Activated naive CD8-positive, alpha-beta T cell treated with anti-CD3 and anti-CD28 coated beads, Interleukin-2, amount 50 U/mL, for 16 hours (primary cell): ENCODE data around the gene AGAP1.

ENCODE experiments used
- DNase-seq: peaks from one replicate; pipeline ENCODE4 v3.0.0-alpha.2; 2020; ENCODE audit warnings: low read depth, low spot score

The AGAP1 gene

DNA sequence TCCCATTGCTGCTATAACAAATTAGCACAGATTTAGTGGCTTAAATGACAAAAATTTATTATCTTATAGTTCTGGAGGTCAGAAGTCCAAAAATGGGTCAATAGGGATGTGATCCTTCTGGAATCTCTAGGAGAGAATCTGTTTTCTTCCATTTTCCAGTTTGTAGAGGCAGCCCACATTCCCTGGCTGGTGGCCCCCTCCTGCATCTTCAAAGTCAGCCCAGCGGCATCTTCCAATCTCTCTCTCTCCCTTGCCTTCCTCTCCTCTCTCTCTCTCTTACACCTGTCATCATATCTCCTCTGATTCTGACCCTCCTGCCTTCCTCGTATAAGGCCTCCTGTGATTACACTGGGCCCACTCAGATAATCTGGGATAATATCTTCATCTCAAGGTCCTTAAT, 3.9 kb upstream of the AGAP1 start:
- no peak for DNase-seq

DNA sequence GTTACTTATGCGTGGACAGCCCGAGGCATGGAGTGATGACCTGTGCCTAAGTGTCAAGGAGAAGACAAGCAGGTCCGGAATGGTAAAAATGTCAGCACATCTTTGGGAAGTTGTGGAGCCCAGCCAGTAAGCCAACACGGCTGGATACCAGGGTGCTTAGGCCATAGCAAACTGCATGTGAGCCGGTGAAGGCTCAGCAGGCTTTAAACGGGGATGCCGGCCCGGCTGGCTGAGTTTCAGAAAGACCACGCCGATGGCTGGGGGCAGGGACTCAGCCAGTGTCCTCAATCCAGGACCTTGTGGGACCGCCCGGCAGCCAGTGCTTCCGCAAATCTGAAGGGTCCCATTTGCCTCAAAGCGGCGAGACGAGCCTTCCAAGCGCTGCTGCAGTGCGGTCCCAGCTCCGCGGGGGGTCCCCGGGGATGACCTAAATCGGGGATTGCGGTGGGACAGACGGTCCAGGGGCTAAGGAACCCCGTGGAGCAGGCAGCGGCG, 946 bp upstream of the AGAP1 start:
- DNase-seq: no peak

DNA sequence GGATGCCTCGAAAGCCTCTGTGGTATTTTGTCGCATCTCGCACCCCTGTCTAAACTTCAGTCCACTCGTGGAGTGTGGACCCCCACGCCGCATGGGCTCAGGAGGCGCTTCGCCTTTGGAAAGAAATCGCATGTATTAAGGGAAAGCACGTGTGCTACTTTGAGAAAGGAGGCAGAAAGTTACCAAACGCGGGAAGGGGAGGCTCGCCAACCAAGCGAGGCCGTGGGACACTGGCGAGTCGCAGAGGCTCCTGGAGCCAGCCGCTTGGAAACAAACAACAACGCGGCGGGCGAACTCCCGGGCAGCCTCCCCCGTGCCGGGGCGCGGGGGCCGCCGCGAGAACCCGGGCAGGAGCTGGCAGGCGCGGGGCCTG, 455 bp upstream of the AGAP1 start:
- no peak for DNase-seq

DNA sequence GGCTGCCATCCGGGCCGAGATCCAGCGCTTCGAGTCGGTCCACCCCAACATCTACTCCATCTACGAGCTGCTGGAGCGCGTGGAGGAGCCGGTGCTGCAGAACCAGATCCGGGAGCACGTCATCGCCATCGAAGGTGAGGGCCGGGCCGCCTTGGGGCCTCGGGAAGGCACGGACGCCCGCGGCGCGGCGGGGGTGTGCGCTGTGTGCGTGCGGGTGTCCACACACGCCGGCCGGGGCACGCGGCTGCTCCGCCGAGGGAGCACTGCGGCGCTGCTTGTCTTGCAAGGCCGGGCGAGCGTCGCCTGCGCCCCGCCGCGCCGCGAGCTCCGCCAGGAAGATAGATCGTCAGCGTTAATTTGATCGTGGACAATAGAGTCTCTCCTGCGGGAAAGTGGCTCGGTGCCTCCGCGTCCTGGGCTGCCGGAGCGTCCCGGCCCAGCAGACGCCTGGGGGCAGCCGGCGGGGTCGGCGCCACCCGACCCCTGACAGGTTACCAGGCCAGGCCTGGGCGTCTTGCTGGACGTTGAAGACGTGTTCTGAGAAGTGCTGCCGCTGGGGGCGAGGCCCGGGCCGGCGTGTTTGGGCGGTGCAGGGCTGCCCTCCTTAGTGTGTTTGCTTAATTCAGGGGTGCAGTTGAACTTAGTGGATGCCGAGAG, 1.0 kb downstream of the AGAP1 start:
- no peak for DNase-seq

DNA sequence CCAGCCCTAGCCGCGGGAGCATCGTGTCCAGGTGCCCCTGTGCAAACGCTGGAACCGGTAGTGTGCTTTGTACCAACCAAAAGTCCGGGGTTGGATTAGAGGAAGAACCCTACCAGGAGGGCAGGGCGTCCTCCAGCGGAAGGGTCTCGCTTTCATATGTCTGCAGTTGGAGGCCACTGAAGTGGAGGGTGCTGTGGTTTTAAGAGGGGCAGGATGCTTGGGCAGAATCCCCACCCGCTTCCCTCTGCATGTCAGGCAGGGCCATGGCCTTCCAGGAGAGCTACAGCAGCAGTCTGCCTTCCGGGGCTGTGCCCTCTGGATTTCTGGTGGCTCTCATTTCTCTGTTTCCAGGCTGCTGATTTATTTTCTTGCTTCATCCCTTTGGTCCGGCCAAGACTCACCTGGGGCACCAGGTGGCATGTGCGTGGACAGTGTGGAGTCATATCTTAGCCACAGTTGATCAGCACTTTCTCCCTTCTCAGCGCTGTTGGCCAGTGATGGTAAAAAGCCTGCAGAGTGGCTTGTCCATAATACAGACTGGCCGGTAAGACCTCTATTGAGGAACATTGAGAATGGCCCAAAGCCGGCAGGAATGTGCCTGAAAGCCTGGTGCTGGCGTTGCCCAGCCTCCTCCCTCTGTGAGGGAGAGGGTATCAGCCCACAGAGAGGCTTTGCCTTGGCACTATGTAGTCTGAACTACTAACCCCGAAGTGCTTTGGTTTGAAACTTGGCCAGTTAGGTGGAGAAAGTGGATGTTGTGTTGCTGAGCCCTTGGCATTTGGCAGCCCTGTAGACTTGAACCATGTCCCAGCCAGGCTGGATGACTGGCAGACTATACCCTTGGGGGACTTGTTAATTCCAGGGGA, 1.8 kb downstream of the AGAP1 start:
- no peak for DNase-seq

DNA sequence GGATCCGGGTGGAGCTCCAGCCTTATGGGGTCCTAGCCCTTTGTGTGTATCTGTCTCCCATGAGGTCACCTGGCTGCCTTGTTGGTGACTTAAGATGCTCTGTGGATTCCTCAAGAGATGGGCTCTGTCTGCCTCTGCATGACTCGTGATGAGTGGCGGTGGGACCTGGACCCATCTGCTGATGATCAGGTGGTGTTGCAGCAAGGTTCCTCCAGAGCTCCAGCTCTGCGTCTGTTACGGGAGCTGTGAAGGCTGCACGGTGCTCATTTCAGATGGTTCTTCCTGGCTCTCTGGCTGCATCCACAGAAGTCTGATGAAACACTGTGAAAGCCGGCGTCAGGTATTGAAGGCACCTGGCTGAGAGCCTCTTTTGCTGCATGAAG, 2.4 kb downstream of the AGAP1 start:
- no peak for DNase-seq

DNA sequence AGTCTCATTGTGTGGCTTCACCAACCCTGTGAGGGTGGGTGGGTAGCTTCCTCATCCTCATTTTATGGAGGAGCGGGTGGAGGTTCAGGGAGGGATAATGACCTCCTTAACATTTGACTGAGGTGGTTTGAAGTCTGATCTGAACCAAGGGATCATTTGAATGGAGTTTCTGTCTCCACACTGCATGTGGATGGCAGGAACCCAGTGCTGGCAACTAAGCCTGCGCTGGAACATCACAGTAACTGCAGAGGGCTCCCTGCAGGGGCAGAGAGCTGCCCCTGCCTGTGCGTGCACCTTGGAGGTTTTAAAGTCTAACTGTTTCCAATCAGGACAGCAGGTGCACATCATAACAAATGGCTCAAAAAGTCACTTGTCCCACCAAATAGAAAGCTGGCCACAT, 3.3 kb downstream of the AGAP1 start:
- no peak for DNase-seq

DNA sequence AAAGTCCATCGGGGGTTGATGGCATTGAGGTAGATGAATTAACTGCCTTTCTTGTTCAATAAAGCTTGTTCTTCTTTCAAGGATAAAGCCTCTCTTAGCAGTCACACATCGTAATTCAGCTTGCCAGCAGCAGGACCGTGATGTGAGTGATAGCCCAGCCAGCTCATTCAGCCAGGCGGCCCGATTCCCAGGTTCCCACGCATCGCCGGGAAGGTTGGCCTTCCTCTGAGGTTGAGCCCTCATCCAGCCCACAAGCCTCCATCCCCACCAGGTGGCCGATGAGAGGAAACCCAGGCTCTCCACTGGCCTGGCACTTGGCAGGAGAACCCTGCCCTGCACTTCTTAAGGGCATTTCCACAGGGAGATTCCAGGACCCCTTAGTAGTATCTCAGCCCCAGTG, 4.7 kb downstream of the AGAP1 start:
- DNase-seq: no peak

DNA sequence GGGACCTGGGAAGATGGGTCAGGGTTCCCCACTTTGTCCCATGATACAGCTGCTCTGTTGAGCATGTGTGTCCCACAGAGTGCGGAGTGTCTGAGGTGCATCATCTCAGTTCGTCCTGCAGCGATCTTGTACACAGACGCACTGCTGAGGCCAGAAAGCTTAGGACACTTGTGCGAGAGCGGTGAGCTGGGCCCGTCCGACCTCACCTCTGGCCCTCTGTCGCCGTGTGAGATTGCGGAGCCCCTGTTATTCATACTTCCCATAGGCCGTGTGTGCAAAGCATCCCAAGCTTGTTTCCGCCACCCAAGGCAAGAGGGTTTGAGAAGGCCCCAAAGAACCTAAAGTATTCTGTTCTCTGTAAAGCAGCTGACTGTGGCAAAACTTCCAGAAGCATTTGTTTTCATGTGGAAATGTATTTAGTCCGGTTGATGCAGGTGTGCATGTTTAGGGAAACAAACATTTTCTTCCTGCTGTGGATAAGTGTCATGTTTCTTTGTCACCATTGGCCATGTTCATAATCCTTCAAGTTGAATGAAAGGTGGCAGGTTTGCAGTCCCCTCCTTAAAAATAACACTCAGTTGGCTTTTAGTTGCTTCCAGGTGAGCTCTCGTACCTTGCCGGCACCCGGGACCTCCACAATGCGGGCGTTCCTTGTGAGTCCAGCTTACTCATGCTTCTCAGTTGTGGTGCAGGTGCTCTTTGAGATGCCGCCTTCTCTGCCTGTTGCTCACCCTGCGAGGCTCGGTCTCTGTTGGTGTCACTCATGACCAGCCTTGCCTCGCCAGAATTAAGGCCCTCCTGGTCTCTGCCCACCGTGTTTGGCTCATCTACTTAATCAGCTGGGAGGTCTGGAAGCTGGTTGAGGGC, 5.3 kb downstream of the AGAP1 start:
- DNase-seq: no peak

DNA sequence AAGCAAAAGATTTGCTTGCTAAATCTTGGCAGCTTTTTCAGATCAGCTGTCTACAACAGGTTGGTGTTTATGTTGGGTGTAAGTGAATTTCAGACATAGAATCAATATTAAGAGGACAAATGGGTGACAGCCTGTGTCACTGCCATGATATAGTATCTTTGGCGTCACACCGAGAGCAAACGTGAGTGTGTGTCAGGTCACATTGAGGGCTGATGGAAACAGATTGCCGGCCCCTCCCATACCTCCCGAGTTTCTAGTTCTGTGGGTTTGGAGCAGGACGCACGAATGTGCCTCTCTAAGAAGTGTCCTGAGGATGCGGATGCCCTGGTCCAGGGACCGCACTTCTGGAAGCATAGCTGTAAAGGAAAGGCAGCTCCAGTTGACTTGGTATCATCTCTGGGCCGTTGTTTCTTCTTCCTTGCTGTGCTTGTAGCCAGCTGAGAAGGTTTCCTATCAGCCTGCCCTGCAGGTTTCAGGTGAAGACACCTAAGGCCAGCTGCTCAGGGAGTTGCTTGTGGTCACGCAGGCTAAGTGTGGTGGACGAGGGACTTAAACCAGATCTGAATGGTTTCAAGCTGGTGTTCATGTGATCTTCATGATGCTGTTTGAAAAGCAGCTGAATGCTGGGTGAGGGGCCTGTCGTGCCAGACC, 6.4 kb downstream of the AGAP1 start:
- no peak for DNase-seq

DNA sequence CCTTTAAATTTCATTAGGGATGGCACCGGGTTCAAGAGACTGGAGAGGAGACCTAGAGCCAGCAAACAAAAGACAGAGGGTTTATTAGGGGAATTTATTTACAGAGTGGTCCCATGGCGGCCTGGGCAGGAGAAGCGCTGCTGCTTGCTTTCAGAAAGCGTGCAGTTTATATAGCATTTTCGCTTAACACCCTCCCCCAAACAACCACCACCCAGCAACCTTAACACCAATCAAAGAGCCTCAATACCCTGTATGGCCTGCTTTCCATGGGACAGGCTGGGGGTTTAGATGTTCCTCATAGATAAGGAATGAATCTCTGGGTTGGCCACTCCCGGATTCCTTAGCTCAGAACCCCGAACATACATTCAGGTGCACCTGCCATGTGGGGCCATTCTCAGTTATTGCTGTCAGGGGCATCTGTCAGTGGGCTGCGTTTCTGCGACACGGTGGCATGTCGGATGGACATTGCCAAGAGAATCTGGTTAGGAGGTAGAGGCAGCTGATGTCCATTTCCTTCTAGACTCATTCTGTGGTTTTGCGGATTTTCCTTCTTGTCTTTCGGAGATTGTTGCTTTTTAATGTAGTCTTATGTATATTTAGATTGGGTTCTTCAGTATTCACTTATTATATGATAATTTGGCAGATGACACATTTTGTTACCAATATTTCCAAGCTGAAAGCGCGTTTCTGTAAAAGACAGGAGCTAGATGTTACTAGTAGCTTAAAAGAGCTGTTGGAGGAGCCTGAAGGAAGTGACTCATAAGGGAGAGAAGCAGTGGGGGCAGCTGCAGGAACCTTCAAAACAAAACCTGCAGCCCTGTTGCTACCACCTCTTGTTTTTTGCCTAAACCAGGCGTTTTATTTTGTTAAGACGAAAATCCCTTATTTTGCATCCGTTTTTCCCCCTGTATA, 7.2 kb downstream of the AGAP1 start:
- DNase-seq: no peak

DNA sequence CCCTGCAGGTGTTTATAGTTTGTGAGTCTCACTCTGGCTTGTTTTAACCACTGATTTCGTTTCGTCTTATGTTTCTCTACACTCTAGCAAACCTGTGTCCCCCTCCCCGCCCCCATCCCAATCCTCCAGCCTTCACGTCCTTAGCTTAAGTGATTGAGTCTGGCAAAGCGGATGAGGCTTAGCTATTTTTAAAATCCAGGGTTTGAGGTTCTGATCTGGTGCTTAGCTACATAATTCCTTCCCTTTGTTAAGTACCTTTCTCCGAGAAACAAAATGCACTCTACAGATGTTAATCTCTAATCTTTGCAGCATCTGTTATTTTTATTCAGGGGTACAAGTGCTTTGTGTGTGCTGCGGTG, 7.8 kb downstream of the AGAP1 start:
- no peak for DNase-seq

DNA sequence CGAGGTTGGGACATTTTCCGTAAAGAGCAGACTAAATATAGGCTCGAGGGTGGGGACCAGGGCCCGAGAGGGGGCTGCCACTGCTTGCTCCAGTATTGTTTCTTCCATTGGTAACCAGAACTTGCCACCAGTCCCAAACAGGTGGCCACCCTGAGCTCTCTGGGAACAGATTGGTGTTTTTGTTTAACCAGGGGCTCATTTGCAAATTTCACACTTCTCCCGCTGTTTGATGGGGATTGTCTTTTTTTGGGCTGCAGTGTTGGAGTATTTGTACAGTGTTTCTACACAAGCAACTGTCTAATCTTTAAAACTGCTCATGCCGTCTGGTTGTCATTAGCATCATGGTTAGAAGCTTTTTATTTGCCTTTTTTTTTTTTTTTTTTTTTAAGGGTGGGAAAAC, 8.5 kb downstream of the AGAP1 start:
- DNase-seq: no peak

DNA sequence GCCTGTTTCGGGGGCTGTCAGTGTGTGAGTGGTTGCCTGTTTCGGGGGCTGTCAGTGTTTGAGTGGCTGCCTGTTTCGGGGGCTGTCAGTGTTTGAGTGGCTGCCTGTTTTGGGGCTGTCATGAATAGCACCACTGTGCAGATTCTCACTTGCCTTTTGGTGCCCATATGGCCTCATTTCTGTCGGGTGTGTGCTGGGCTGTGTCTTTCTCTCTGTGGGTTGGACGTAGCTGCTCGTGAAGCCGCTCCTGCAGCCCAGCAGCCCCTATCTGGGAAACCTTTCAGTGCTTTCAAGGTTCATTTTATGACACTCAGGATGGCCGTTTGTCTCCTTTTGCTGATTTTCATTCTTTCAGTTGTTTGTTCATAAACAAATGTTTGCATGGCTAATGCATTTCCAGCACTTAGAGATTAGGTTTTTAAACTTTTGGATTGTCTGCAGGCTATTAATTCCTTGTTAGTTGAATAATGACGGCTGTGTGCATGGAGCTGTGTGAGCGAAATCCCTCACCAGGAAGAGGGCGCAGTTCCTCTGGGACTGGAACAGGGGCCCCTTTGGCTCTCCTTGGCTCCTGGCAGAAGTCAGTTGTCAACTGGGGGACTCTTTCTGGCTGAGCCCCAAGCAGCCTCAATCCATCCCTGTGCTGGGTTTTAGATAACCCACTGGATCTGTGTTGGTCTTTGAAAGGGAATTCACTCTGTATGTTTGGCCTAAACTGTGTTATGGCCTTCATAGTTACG, 10.8 kb downstream of the AGAP1 start:
- no peak for DNase-seq

DNA sequence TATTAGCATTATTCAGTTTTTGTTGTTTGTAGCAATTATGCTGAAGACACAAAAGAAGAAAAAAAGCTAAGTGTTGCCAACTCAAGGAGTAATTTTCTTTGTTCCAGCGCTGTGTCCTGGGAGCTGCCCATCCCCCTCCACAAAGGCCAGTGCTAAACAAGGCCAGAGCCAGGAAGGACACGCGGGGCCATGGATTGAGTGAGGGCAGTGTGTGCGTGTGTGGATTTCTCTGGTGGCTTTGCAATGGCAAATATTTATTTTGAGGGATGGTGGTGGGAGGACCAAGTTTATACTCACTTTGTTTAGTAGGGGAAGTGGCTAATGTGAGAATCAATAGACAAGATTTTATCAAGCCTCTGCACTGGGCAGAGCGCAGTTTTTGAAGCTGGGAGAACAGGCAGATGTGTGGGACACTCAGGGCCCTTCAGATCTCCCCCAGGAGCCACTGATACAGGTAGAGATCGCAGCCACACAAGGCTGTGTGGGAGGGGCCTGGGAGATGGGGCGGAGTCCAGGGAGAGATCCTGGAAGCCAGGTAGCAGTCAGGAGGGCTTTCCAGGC, 11.4 kb downstream of the AGAP1 start:
- no peak for DNase-seq

DNA sequence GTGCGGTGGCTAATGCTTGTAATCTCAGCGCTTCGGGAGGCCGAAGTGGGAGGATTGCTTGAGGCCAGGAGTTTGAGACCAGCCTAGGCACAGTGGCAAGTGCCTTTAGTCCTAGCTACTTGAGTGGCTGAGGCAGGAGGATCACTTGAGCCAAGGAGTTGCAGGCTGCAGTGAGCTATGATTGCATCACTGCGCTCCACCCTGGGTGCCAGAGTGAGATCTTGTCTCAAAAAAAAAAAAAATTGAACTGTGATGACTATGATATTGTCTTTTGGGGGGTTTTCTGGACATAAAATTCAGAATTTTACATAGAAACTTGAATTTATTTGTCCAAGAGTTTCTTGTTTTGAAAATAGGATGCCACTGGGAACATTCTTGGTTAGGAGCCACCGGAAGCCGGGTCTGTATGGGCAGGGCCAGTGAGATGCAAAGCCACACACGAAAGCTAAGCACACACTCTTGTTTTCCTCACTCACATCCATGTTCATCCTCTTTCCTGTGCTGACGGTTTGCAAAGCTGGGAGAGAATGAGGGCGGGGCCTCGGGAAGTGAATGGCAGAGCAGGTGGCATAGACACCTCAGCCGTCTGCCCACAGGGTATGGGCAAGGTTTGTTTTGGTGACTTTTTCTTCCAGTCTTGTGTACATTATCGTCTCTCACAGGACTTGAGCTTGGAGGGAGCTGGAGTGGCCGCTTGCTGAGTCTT, 12.6 kb downstream of the AGAP1 start:
- DNase-seq: no peak

DNA sequence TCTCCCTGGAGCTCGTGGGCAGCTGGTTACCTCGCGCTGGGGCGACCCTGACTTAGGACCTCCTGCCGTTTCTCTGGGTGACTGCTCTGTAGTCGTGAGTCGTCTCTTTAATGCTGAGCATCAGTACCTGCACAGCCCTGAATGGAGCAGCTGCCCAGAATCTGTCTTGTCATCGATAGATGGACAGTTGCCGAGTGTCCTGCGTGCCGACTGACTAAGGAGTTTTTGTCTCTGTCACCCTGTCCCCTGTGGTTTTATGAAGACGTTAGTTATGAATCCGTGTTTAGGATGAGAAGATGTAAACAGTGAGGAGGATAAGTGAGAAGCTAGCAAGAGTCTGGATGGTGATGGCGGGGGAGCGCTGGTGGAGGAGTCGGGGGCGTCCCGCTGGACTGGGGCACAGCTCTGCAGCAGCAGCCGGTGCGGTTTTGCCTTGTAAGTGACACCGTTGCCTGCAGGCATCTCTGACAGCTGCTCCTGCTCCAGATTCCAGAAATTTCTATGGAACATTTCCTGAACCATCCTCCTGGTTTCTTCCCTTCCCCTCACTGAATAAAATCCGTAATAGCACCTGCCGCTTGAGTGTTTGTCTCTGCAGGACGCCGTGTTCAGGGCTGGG, 13.3 kb downstream of the AGAP1 start:
- no peak for DNase-seq

DNA sequence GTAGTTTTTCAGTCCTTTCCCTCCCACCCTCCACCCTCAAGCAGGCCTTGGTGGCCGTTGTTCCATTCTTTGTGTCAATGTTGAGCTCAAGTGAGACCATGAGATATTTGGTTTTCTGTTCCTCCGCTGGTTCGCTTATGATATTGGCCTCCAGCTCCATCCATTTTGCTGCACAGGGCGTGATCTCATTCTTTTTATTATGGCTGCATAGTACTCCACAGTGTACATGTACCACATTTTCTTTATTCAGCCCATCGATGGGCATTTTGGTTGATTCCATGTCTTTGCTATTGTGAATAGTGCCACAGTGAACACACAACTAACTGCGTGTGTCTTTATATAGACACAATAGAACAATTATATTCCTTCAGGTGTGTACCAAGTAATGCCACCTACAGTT, 14.1 kb downstream of the AGAP1 start:
- no peak for DNase-seq
